Fibroblast of lung (primary cell): ENCODE data around the gene CTNNB1. TPM values are rescaled to one million over a fixed set of nuclear protein-coding genes. Genes with fewer than 3 reads are reported as not detected.

Source experiments
- DNase-seq, 2 donors: peaks; one replicate each; pipeline versions ENCODE4 v3.0.0 to v3.0.0-alpha.2; 2010; ENCODE audit warnings: low read depth in 2 of 2
- H2AFZ ChIP-seq: 2 replicates; pipeline ENCODE4 v1.5.1; 2012; ENCODE audit warnings: low read length, control low read depth, inconsistent platforms
- H3K27ac ChIP-seq: 2 replicates; pipeline ENCODE4 v1.5.1; 2011; ENCODE audit warnings: low read length, control low read depth; ENCODE audit not compliant: insufficient read depth
- H3K27me3 ChIP-seq: 2 replicates; pipeline ENCODE4 v1.5.1; 2011; ENCODE audit warnings: mild to moderate bottlenecking, low read length; ENCODE audit not compliant: control insufficient read depth, insufficient read depth
- H3K36me3 ChIP-seq: 2 replicates; pipeline ENCODE4 v1.5.1; 2011; ENCODE audit warnings: low read length; ENCODE audit not compliant: control insufficient read depth, insufficient read depth
- H3K4me1 ChIP-seq: 2 replicates; pipeline ENCODE4 v1.5.1; 2011; ENCODE audit warnings: low read length; ENCODE audit not compliant: control insufficient read depth, insufficient read depth; ENCODE audit errors: extremely low read depth
- H3K4me2 ChIP-seq: 2 replicates; pipeline ENCODE4 v1.5.1; 2011; ENCODE audit warnings: low read length, control low read depth; ENCODE audit not compliant: insufficient read depth; ENCODE audit errors: extremely low read depth
- H3K4me3 ChIP-seq, 4 experiments: fragments of 200-600 bp in 1 of 4; sonication (generic) in 1 of 4; replicated peaks in 1 of 4; 2 replicates each; pipeline ENCODE4 v1.5.1; 2011 to 2016; ENCODE audit warnings: low read length in 4 of 4, low read depth in 3 of 4, mild to moderate bottlenecking in 3 of 4, control low read depth in 2 of 4, inconsistent platforms in 1 of 4, mixed read lengths in 1 of 4; ENCODE audit not compliant: insufficient read depth in 1 of 4; ENCODE audit errors: control extremely low read depth in 1 of 4
- H3K79me2 ChIP-seq: 2 replicates; pipeline ENCODE4 v1.5.1; 2012; ENCODE audit warnings: mild to moderate bottlenecking, low read length, inconsistent platforms; ENCODE audit not compliant: control insufficient read depth, insufficient read depth
- H3K9ac ChIP-seq: 2 replicates; pipeline ENCODE4 v1.5.1; 2011; ENCODE audit warnings: mild to moderate bottlenecking, low read length, control low read depth; ENCODE audit not compliant: insufficient read depth
- H3K9me3 ChIP-seq: 2 replicates; pipeline ENCODE4 v1.5.1; 2012; ENCODE audit warnings: low read depth, low read length; ENCODE audit not compliant: control insufficient read depth, insufficient read depth
- H4K20me1 ChIP-seq: 2 replicates; pipeline ENCODE4 v1.5.1; 2011; ENCODE audit warnings: low read length; ENCODE audit not compliant: control insufficient read depth, insufficient read depth; ENCODE audit errors: extremely low read depth
- CTCF ChIP-seq, 2 donors: IDR thresholded peaks in 1 of 2; conservative IDR thresholded peaks in 1 of 2; 1 replicate in 1 of 2; 2 replicates in 1 of 2; pipeline ENCODE4 v1.5.1; 2011 to 2012; ENCODE audit warnings: low read length in 2 of 2, control low read depth in 1 of 2, inconsistent platforms in 1 of 2, low read depth in 1 of 2, mild to moderate bottlenecking in 1 of 2
- EZH2 ChIP-seq: IDR thresholded peaks from 2 replicates; pipeline ENCODE4 v1.5.1; 2012; ENCODE audit warnings: low read length, control low read depth, mild to moderate bottlenecking; ENCODE audit errors: missing control alignments
- polyA minus RNA-seq: library from RNA; depleted of rRNA, polyadenylated mRNA; stranded (reverse); fragments of >200 nt; gene quantifications from 2 replicates; pipeline ENCODE4 v1.2.3, GENCODE V29; 2011; ENCODE audit warnings: low replicate concordance
- polyA plus RNA-seq, 2 donors: library from polyadenylated mRNA; depleted of rRNA in 1 of 2; stranded (reverse) in 1 of 2; unstranded in 1 of 2; fragments of >200 nt; gene quantifications; 2 replicates each; pipeline ENCODE4 v1.2.1, GENCODE V29; 2011 to 2012; ENCODE audit warnings: missing spikeins in 1 of 2
- total RNA-seq: library from RNA; depleted of rRNA; stranded (reverse); fragments of >200 nt; gene quantifications from 2 replicates; pipeline ENCODE4 v1.2.1, GENCODE V29; 2014

The CTNNB1 gene
- total RNA-seq (738 and 792 TPM in 2 replicates), polyA plus RNA-seq (266 and 414 TPM in 2 replicates), polyA minus RNA-seq (2,076 and 2,449 TPM in 2 replicates)
- polyA plus RNA-seq (2012), result 191 and 267 TPM in 2 replicates

GRCh38 chr3:41198950-41199865 lies at the start of gene CTNNB1:
CTNNB1 (plus strand) TSS chr3:41199505; CDS start chr3:41224069, 24,564 bp downstream.
- H2AFZ ChIP-seq, result peak within 1 kb of the TSS; percentile 84
- DNase-seq, result peak; percentile 96 to 98
- H3K79me2 ChIP-seq, result peaks cover 47% of the 10 kb centered on the region
- H3K4me2 ChIP-seq, result peak within 1 kb of the TSS; percentile 92
- peaks cover 14% of the 10 kb centered on the region for H3K4me1 ChIP-seq
- H3K9me3 ChIP-seq, result no peaks in the 10 kb centered on the region
- H4K20me1 ChIP-seq, result no peaks in the 10 kb centered on the region
- peak within 1 kb of the TSS; percentile 91 for H3K9ac ChIP-seq
- H3K27ac ChIP-seq, result peak within 1 kb of the TSS; percentile 94
- H3K4me3 ChIP-seq, result peak within 1 kb of the TSS; percentile 76 to 98 (median 84)
- TF ChIP-seq EZH2 (no peak), CTCF (conservative IDR thresholded peaks at IDR 0.05 in 1 of 2, IDR thresholded peaks at IDR 0.05 in 1 of 2; ENCODE audit: low read depth in 1 of 2, low read length in 2 of 2) (no peak)
- no peaks in the 10 kb centered on the region for H3K27me3 ChIP-seq
- H3K36me3 ChIP-seq, result no peaks in the 10 kb centered on the region

- no peaks in the 10 kb centered on the region for H3K36me3 ChIP-seq
- no peak for TF ChIP-seq EZH2
- TF ChIP-seq CTCF (conservative IDR thresholded peaks at IDR 0.05 in 1 of 2, IDR thresholded peaks at IDR 0.05 in 1 of 2; ENCODE audit: low read depth in 1 of 2, low read length in 2 of 2), result no peak
- H3K4me1 ChIP-seq, result no peaks in the 10 kb centered on the region
- no peak overlapping the region for H3K27ac ChIP-seq
- H3K4me3 ChIP-seq, result no peak overlapping the region
- H3K9ac ChIP-seq, result no peak overlapping the region
- no peak for DNase-seq
- H2AFZ ChIP-seq, result no peak overlapping the region
- no peaks in the 10 kb centered on the region for H3K79me2 ChIP-seq
- H4K20me1 ChIP-seq, result no peaks in the 10 kb centered on the region
- H3K9me3 ChIP-seq, result no peaks in the 10 kb centered on the region
- no peaks in the 10 kb centered on the region for H3K27me3 ChIP-seq
- H3K4me2 ChIP-seq, result no peak overlapping the region
Measured at GRCh38 chr3:41155834-41156233, 43.5 kb upstream of the CTNNB1 start.

GRCh38 chr3:41158947-41159346 lies 40.4 kb upstream of the CTNNB1 start:
- Histone ChIP-seq H3K4me2 (no peak overlapping the region), H3K36me3 (no peaks in the 10 kb centered on the region)
- DNase-seq, result no peak

More at GRCh38 chr3:41158947-41159346, 40.4 kb upstream of the CTNNB1 start:
- no peaks in the 10 kb centered on the region for H3K79me2 ChIP-seq
- no peaks in the 10 kb centered on the region for H3K27me3 ChIP-seq
- no peak overlapping the region for H2AFZ ChIP-seq
- H3K9me3 ChIP-seq, result no peaks in the 10 kb centered on the region
- no peak for TF ChIP-seq EZH2
- TF ChIP-seq CTCF (conservative IDR thresholded peaks at IDR 0.05 in 1 of 2, IDR thresholded peaks at IDR 0.05 in 1 of 2; ENCODE audit: low read depth in 1 of 2, low read length in 2 of 2), result no peak
- H3K27ac ChIP-seq, result no peak overlapping the region
- no peak overlapping the region for H3K9ac ChIP-seq
- H4K20me1 ChIP-seq, result no peaks in the 10 kb centered on the region
- H3K4me1 ChIP-seq, result no peaks in the 10 kb centered on the region
- no peak overlapping the region for H3K4me3 ChIP-seq
